H1 (cell line): Measurements from ENCODE around the gene RGS11. TPM values are rescaled to one million over a fixed set of nuclear protein-coding genes. Genes with fewer than 3 reads are reported as not detected.

ENCODE experiments used
- CTCF ChIA-PET: fragments of 300-600 bp; sonication (Branson Sonifier 250); formaldehyde crosslinking; loops from one replicate; lab custom pipeline; 2021; ENCODE audit not compliant: partially characterized antibody; lab: Charles Lee
- POLR2A ChIA-PET: fragments of 300-600 bp; sonication (Branson Sonifier 250); formaldehyde crosslinking; loops from one replicate; lab custom pipeline; 2021; ENCODE audit warnings: inconsistent platforms; ENCODE audit not compliant: partially characterized antibody; lab: Charles Lee
- DNase-seq, 2 experiments: peaks; one replicate each; pipeline versions ENCODE4 v3.0.0 to v3.0.0-alpha.2; 2010 to 2022; ENCODE audit warnings: low spot score in 2 of 2, low read depth in 1 of 2, mixed read lengths in 1 of 2
- FAIRE-seq: peaks from 2 replicates; lab custom pipeline; 2011; peaks lifted over from hg19 to GRCh38; lab: Jason Lieb, UNC
- H2AFZ ChIP-seq: 2 replicates; pipeline ENCODE4 v1.8.1; 2012; ENCODE audit warnings: low read length, inconsistent platforms
- H2AK5ac ChIP-seq: 2 replicates; pipeline ENCODE4 v1.6.1; 2013; ENCODE audit warnings: low read depth, low read length
- H2BK120ac ChIP-seq: replicated peaks from 2 replicates; pipeline ENCODE3; 2013; ENCODE audit warnings: low read depth, low read length, inconsistent platforms
- H2BK12ac ChIP-seq: 2 replicates; pipeline ENCODE4 v1.6.1; 2013; ENCODE audit warnings: low read depth, low read length
- H2BK15ac ChIP-seq: 2 replicates; pipeline ENCODE4 v1.6.1; 2013; ENCODE audit warnings: low read length
- H2BK20ac ChIP-seq: 2 replicates; pipeline ENCODE4 v1.6.1; 2013; ENCODE audit warnings: low read length
- H2BK5ac ChIP-seq: 2 replicates; pipeline ENCODE4 v1.6.1; 2013; ENCODE audit warnings: low read depth, low read length
- H3K14ac ChIP-seq: 2 replicates; pipeline ENCODE4 v1.6.1; 2013; ENCODE audit warnings: inconsistent platforms; ENCODE audit not compliant: insufficient read length
- H3K18ac ChIP-seq: 2 replicates; pipeline ENCODE4 v1.6.1; 2013; ENCODE audit warnings: low read length; ENCODE audit errors: extremely low read depth
- H3K23ac ChIP-seq: 2 replicates; pipeline ENCODE4 v1.6.1; 2013; ENCODE audit warnings: inconsistent platforms; ENCODE audit not compliant: insufficient read length
- H3K23me2 ChIP-seq: 2 replicates; pipeline ENCODE4 v1.6.1; 2013; ENCODE audit warnings: low read depth, low read length
- H3K27ac ChIP-seq: 2 replicates; pipeline ENCODE4 v1.6.1; 2011; ENCODE audit warnings: low read depth, low read length, inconsistent platforms
- H3K27me3 ChIP-seq, 4 experiments: replicated peaks in 1 of 4; 1 replicate in 1 of 4; 2 replicates in 3 of 4; pipeline versions ENCODE4 v1.6.1 to v1.8.1; 2011 to 2013; ENCODE audit warnings: low read length in 3 of 4, mild to moderate bottlenecking in 3 of 4, inconsistent platforms in 2 of 4, mixed read lengths in 2 of 4, moderate library complexity in 1 of 4; ENCODE audit not compliant: control insufficient read depth in 3 of 4, insufficient read depth in 3 of 4; ENCODE audit errors: extremely low read depth in 1 of 4
- H3K36me3 ChIP-seq, 4 experiments: 2 replicates each; pipeline versions ENCODE4 v1.6.1 to v1.8.1; 2011 to 2013; ENCODE audit warnings: mild to moderate bottlenecking in 4 of 4, low read length in 3 of 4, moderate library complexity in 2 of 4, control low read depth in 1 of 4, inconsistent platforms in 1 of 4; ENCODE audit not compliant: insufficient read depth in 4 of 4, control insufficient read depth in 2 of 4
- H3K4ac ChIP-seq: replicated peaks from 2 replicates; pipeline ENCODE3; 2013; ENCODE audit warnings: low read length, low read depth, mixed read lengths, inconsistent platforms; ENCODE audit not compliant: insufficient read length
- H3K4me1 ChIP-seq, 4 experiments: replicated peaks in 1 of 4; 1 replicate in 1 of 4; 2 replicates in 3 of 4; pipeline versions ENCODE4 v1.6.1 to v1.8.1; 2011 to 2013; ENCODE audit warnings: low read length in 3 of 4, inconsistent platforms in 2 of 4, mixed read lengths in 1 of 4; ENCODE audit not compliant: insufficient read depth in 4 of 4, control insufficient read depth in 3 of 4
- H3K4me2 ChIP-seq, 2 experiments: 2 replicates each; pipeline versions ENCODE4 v1.6.1 to v1.8.1; 2011 to 2013; ENCODE audit warnings: low read depth in 2 of 2, low read length in 2 of 2, control low read depth in 1 of 2, inconsistent platforms in 1 of 2, mild to moderate bottlenecking in 1 of 2; ENCODE audit not compliant: insufficient read depth in 1 of 2
- H3K4me3 ChIP-seq, 4 experiments: fragments of 200-600, 300-600 bp in 1 of 4; sonication (generic), shearing (Covaris generic), sonication (Bioruptor Twin) in 1 of 4; 2 replicates each; pipeline versions ENCODE4 v1.5.1 to v1.8.1; 2011 to 2016; ENCODE audit warnings: low read length in 4 of 4, low read depth in 3 of 4, control low read depth in 2 of 4, inconsistent platforms in 2 of 4, mild to moderate bottlenecking in 2 of 4, mixed read lengths in 1 of 4, moderate library complexity in 1 of 4; ENCODE audit not compliant: insufficient read depth in 2 of 4; ENCODE audit errors: extremely low read depth in 1 of 4
- H3K56ac ChIP-seq: replicated peaks from 2 replicates; pipeline ENCODE3; 2013; ENCODE audit warnings: low read depth, mild to moderate bottlenecking, mixed read lengths, low read length, inconsistent platforms; ENCODE audit not compliant: insufficient read length
- H3K79me1 ChIP-seq: 2 replicates; pipeline ENCODE4 v1.6.1; 2013; ENCODE audit warnings: low read depth, low read length, control low read depth
- H3K79me2 ChIP-seq, 2 experiments: 2 replicates each; pipeline versions ENCODE4 v1.6.1 to v1.8.1; 2012 to 2013; ENCODE audit warnings: low read length in 2 of 2, mild to moderate bottlenecking in 2 of 2, inconsistent platforms in 1 of 2; ENCODE audit not compliant: insufficient read depth in 2 of 2, control insufficient read depth in 1 of 2
- H3K9ac ChIP-seq, 4 experiments: replicated peaks in 1 of 4; 1 replicate in 1 of 4; 2 replicates in 3 of 4; pipeline versions ENCODE4 v1.6.1 to v1.8.1; 2011 to 2013; ENCODE audit warnings: low read depth in 3 of 4, low read length in 3 of 4, control low read depth in 2 of 4, mild to moderate bottlenecking in 2 of 4, moderate library complexity in 2 of 4, inconsistent platforms in 1 of 4; ENCODE audit errors: extremely low read depth in 1 of 4
- H3K9me3 ChIP-seq, 2 experiments: 2 replicates each; pipeline versions ENCODE4 v1.6.1 to v1.8.1; 2012 to 2013; ENCODE audit warnings: mild to moderate bottlenecking in 2 of 2, moderate library complexity in 2 of 2, control low read depth in 1 of 2, inconsistent platforms in 1 of 2, low read depth in 1 of 2, low read length in 1 of 2, mixed read lengths in 1 of 2; ENCODE audit not compliant: insufficient read depth in 2 of 2
- H4K20me1 ChIP-seq, 2 experiments: replicated peaks in 1 of 2; 2 replicates each; pipeline versions ENCODE3 to v1.8.1; 2011 to 2013; ENCODE audit warnings: inconsistent platforms in 2 of 2, low read length in 2 of 2, mild to moderate bottlenecking in 1 of 2; ENCODE audit not compliant: insufficient read depth in 2 of 2, control insufficient read depth in 1 of 2
- H4K5ac ChIP-seq: 2 replicates; pipeline ENCODE4 v1.6.1; 2013; ENCODE audit warnings: low read length, low read depth, mixed read lengths, inconsistent platforms; ENCODE audit not compliant: insufficient read length
- H4K8ac ChIP-seq: 2 replicates; pipeline ENCODE4 v1.8.0; 2013; ENCODE audit warnings: mild to moderate bottlenecking, moderate library complexity, low read length, inconsistent platforms; ENCODE audit not compliant: insufficient read depth; ENCODE audit errors: extremely low read depth
- H4K91ac ChIP-seq: replicated peaks from 2 replicates; pipeline ENCODE3; 2013; ENCODE audit warnings: low read length, mixed read lengths, inconsistent platforms; ENCODE audit not compliant: insufficient read length
- ASH2L ChIP-seq: fragments of 200-600, 300-600 bp; sonication (generic); IDR thresholded peaks from one replicate; pipeline ENCODE4 v1.7.1; 2017; ENCODE audit warnings: low read length
- CBX8 ChIP-seq: fragments of 300-800, 300-1000 bp; sonication (generic); IDR thresholded peaks from 2 replicates; pipeline ENCODE4 v1.7.1; 2016; ENCODE audit warnings: low read depth, low read length, borderline replicate concordance
- CHD2 ChIP-seq: IDR thresholded peaks from 2 replicates; pipeline ENCODE4 v1.6.1; 2012; ENCODE audit warnings: low read length, improper control_type of control experiment
- CTBP2 ChIP-seq: IDR thresholded peaks from 2 replicates; pipeline ENCODE4 v1.7.0; 2011; ENCODE audit warnings: borderline replicate concordance, mild to moderate bottlenecking, moderate library complexity, mixed read lengths, low read length; ENCODE audit not compliant: insufficient read depth, insufficient read length
- JUN ChIP-seq: IDR thresholded peaks from 2 replicates; pipeline ENCODE4 v1.6.1; 2011; ENCODE audit warnings: low read depth, mild to moderate bottlenecking, improper control_type of control experiment, low read length
- KDM1A ChIP-seq: fragments of 200-600, 300-600 bp; sonication (generic); IDR thresholded peaks from 2 replicates; pipeline ENCODE4 v1.7.1; 2016; ENCODE audit warnings: mild to moderate bottlenecking, low read length, borderline replicate concordance
- NRF1 ChIP-seq: IDR thresholded peaks from 2 replicates; pipeline ENCODE4 v1.6.1; 2011; ENCODE audit warnings: mild to moderate bottlenecking, low read depth, low read length, improper control_type of control experiment
- POLR2A ChIP-seq, 2 experiments: IDR thresholded peaks; 1 replicate in 1 of 2; 2 replicates in 1 of 2; pipeline ENCODE4 v1.6.1; 2011; ENCODE audit warnings: low read depth in 2 of 2, low read length in 2 of 2, mild to moderate bottlenecking in 2 of 2; ENCODE audit errors: control extremely low read depth in 1 of 2
- SIX5 ChIP-seq: IDR thresholded peaks from 2 replicates; pipeline ENCODE4 v1.6.1; 2011; ENCODE audit warnings: mild to moderate bottlenecking, low read depth, low read length
- TBP ChIP-seq: IDR thresholded peaks from 2 replicates; pipeline ENCODE4 v1.6.1; 2011; ENCODE audit warnings: low read depth, low read length, improper control_type of control experiment
- WGBS, 2 experiments: shearing (Covaris generic) in 1 of 2; methylation state at CpG; one replicate each; pipeline versions ENCODE4 v1.1.6 to v1.1.7; 2013 to 2015; ENCODE audit warnings: low lambda C conversion rate in 2 of 2, mixed read lengths in 2 of 2, inconsistent platforms in 1 of 2, low coverage in 1 of 2, missing lambda C conversion rate in 1 of 2; ENCODE audit not compliant: insufficient replicate concordance in 2 of 2, insufficient coverage in 1 of 2, insufficient read length in 1 of 2; ENCODE audit errors: extremely low coverage in 1 of 2, missing lambda C conversion rate in 1 of 2; 5-methylcytosine and 5-hydroxymethylcytosine counted together
- polyA plus RNA-seq, 7 experiments: library from polyadenylated mRNA; depleted of rRNA in 3 of 7; stranded (reverse) in 5 of 7; unstranded in 2 of 7; fragments of >200 nt in 5 of 7; fragments of 200-250 nt in 2 of 7; gene quantifications; 1 replicate in 5 of 7; 2 replicates in 1 of 7; 4 replicates in 1 of 7; pipeline versions ENCODE4 v1.2.1 to v1.2.3, GENCODE V29; 2011 to 2013; ENCODE audit warnings: missing spikeins in 2 of 7, mixed read lengths in 2 of 7
- total RNA-seq: library from RNA; stranded (reverse); fragmentation: NEBNext Ultra II Directional; extraction: Animal tissue kit (Norgen Biotek cat#: 25700); gene quantifications from 2 replicates; pipeline ENCODE4 v1.2.1, GENCODE V29; 2021

Gene RGS11
- total and polyA plus RNA-seq, 2 of the 8 experiments (the other 6 are each of a cell fraction or from before 2014, with no cell fraction given): 0.84 to 1.2 TPM

DNA sequence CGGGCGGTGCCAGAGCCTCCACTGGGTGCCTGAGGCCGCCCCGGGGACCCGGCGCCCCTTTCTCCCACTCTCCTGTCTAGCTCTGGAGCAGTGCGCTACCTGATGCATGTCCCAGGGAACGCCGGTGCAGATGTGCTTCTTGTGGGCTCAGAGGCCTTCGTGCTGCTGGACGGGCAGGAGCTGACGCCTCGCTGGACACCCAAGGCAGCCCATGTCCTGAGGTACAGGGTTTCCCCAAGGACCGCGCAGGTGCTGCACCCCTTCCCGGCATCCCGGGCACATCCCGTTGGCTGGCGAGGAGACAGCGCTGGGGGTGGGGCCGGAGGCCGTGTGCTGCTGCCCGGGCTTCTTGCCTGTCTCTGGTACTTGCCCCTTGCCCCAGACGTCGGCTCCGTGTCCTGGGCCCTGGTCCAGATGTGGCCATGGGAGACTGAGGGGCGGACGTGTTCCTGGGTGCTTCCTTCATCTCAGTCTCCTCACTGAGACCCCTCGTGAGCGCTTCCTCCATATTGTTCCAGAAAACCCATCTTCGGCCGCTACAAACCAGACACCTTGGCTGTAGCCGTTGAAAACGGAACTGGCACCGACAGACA is 12.5 kb downstream of the RGS11 start:
- H3K18ac ChIP-seq: no peak overlapping the region
- H3K79me1 ChIP-seq: no peaks in the 10 kb centered on the region
- CTCF ChIA-PET: interaction anchor here (0.6 to 1.3 kb wide), 2 partner anchors 75 to 159 kb away, joined by 3 to 5 read pairs; no protein-coding TSS in a partner anchor
- H3K36me3 ChIP-seq: peaks cover 5 to 12% (median 8%) of the 10 kb centered on the region in 4 experiments; a peak in 6 of 8 replicates
- no peak overlapping the region for H2BK15ac ChIP-seq
- H3K4ac ChIP-seq: no peak overlapping the region
- H2BK120ac ChIP-seq: no peak overlapping the region
- peaks cover 4% of the 10 kb centered on the region; the same call in 1 of the 2 replicates for H3K23me2 ChIP-seq
- H2BK20ac ChIP-seq: no peak overlapping the region
- H2AK5ac ChIP-seq: no peak overlapping the region
- 94% methylated on average over 35 of the region's 35 CpGs; no CpG with 5 or more reads in 1 of the 2 experiments for WGBS, 2 experiments
- H4K20me1 ChIP-seq: peaks cover 0 to 19% of the 10 kb centered on the region in 2 experiments
- no peak for DNase-seq
- TF ChIP-seq ASH2L (no peak), CTBP2 (no peak), NRF1 (no peak), POLR2A (IDR thresholded peaks at IDR 0.05; ENCODE audit: control extremely low read depth in 1 of 2, low read depth in 2 of 2, low read length in 2 of 2) (no peak), SIX5 (no peak), CHD2 (no peak), KDM1A (no peak), JUN (no peak), TBP (no peak), CBX8 (no peak)
- TF ChIP-seq, all 59 proteins: peak for 0
- H2BK5ac ChIP-seq: no peak overlapping the region
- H3K9ac ChIP-seq: no peak overlapping the region
- no peak overlapping the region for H4K91ac ChIP-seq
- H3K4me2 ChIP-seq: no peak overlapping the region
- H3K23ac ChIP-seq: no peak overlapping the region
- no peak overlapping the region for H4K5ac ChIP-seq
- H3K79me2 ChIP-seq: no peaks in the 10 kb centered on the region
- POLR2A ChIA-PET: interaction anchor here (1.0 to 1.7 kb wide), 5 partner anchors 16 to 35 kb away, joined by 3 to 4 read pairs (median 3); partner anchors contain the start of genes ARHGDIG and LUC7L
- H3K27ac ChIP-seq: no peak overlapping the region
- no peak overlapping the region for H3K4me3 ChIP-seq
- no peaks in the 10 kb centered on the region; a peak in 1 of 7 replicates for H3K4me1 ChIP-seq
- H3K56ac ChIP-seq: no peak overlapping the region
- H4K8ac ChIP-seq: no peak overlapping the region
- no peaks in the 10 kb centered on the region for H3K27me3 ChIP-seq
- FAIRE-seq: no peak
- no peak overlapping the region for H2AFZ ChIP-seq
- no peaks in the 10 kb centered on the region for H3K9me3 ChIP-seq
- H3K14ac ChIP-seq: no peak overlapping the region
- H2BK12ac ChIP-seq: no peak overlapping the region
